GM18519 (cell line): ENCODE measurements around the gene RGS7.
A peak's percentile ranks its signal among the peaks of the same experiment; 100 is the strongest.
"Not testable (repeated sequence)": the region's sequence is repeated elsewhere in the genome, so short reads cannot be mapped to it uniquely, and the experiment has no call there.

Source experiments
- ATAC-seq: cut with Tn5 transposase; IDR thresholded peaks from one replicate; pipeline ENCODE4 v1.9.1; 2021; ENCODE audit warnings: mild to moderate bottlenecking, moderate library complexity; ENCODE audit not compliant: unreplicated experiment, low FRiP score

Gene RGS7

DNA sequence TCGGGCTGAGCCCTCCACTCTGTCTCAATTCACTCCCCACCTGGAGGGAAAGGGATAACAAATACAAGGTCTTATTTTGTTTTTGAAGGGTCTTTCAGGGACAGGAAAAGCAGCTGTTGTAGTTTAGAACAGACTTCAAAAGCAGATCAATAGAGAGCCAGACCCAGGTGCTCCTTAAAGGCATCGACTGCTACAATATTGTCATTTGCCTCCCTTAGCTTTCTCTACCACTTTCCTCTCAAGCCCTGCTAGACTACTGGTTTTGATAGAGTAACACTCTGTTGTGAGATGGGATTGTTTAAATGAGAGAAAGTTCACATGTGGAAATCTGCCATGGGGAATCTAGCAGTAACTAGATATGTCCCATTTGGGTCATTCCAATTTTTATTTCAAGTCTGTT lies 24.0 kb downstream of the RGS7 start:
- no peak for ATAC-seq

DNA sequence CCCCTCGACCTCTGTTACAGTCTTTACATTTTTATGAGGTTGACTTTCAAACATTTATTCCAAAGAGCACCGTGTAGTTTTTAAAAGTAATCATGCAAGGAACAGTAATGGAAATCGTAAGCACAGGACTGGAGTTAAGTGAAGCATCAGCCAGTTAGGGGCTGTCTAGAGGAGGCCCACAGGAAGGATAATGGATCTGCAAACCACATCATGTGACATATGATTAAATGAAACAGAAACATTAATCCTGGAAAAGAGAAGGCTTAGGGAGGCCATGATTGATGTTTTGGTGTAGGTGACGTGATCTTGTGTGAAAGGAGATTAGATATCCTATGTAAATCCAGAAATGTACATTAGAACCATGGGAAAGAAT lies 25.0 kb downstream of the RGS7 start:
- no peak for ATAC-seq

DNA sequence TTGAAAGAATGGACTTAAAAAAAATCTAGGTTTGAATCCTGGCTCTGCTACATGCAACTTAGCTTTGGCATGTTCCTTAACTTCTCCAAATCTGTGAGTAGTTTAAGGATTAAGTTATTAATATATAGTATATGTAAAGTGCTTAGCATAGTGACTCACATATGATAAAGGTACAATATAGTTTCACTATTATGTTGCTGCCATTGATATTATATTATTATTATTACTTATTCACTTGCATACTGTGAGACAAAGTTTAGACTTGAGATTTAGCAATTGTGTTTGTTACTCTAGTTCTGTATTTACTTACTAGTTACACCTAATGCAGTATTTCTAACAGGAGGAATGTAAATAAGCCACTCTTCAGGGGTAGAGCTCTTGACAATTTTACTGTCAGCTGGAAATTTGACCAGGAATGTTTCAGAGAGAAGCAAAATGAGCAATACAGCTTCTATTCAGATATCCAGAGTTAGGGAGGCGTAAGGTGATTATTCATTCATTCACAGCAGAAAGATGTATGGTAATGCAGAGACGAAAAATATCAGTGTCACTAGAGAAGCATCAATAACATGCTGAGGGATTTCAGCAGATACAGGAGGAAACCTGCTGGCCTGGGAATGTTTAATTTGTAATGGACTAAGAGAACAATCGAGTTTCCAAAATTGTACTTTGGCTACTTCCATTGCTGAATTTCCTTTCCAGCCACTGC lies 25.5 kb downstream of the RGS7 start:
- ATAC-seq, result peak; percentile 38

DNA sequence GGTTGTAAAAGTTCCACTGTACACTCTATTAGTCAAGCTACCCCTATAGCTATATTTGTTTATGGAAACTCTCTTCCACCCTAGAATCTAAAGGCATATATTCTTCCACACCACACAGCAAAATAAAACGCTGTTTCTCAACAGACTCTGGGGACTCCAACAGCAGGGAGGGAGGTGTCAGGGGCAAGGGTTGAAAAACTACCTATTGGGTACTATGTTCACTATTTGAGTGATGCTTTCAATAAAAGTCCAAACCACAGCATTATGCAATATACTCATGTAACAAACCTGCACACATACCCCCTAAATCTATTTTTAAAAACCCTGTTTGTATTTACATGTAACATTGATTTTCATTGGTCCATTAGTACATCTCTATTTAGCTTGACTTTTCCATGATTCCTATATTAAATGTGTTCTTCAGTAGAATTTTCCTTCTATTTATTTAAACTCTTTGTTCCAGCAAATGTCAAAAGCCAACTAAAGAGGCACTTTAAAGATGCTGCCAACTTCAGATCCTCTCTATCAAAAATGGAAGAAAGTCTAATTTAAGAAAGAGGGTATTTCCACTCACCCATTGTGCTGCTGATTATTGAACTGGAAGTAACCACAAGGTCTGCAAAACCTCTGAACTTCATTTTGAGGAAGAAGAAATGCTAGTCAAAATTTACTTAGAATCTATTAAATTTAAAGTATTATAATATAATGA lies 26.2 kb downstream of the RGS7 start:
- ATAC-seq, result peak; percentile 55

DNA sequence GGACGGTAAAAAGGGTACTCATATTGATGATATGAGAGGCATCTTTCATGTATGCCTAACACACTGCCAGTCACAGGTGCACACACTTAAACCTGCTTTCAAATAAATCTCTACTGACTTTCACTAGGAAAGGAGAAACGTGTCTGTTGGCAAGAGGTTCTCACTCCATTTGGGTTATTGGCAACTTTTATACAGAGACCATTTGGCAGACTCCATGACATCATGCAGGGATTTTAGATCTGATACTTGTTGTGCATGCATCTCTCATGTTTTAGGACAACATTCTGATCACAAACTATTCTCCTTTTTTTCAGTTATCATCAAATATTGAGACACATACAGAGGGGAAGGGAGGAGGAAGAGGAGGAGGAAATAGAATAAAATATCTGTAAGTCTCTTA lies 31.5 kb downstream of the RGS7 start:
- no peak for ATAC-seq

DNA sequence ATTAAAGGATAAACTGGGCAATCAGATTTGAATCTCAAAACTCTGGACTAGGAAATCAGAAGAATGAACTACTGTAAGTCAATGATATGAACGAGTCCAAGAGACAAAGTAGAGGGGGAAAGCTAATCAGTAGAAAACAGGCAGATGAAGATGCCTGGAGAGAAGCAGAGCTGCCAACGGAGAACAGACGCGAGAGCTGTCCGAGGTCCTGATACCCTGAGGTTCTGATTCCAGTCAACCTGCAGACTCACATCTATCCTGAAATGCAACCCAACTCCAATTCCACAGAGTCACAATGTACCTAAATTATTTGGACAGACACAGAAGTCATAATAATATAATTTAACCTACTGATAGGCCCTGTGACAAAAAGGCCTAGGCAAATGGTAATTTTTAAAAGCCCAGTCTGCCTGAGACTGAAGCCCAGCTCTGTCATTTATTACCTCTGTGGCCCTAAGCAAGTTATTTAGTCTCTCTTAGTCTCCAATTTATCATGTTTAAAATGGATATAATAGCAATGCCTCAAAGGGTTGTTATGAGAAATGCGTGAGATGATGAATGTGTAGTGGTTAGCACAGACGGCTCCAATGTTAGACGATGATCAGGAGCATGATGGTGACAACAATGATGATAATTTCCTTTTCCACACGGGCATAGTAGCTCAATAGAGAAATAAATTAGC lies 33.4 kb downstream of the RGS7 start:
- no peak for ATAC-seq

DNA sequence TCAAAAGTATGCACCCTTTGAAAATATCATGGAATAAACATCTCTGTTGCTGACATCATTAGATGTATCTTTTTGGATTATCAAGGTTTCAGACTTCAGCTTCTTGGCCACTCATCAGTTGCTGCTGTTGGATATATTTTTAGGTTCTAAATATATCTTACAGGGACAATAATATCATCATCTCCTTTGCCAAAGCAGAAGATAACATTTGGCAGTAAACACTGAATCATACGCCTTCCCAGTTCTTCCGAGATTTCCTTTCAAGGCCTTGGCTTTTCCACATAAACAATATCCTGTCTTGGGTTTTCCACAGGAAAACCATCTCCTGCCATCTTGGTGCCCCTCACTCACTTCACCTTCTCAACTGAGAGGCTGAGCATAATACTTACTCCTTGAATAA lies 39.3 kb downstream of the RGS7 start:
- ATAC-seq, result no peak

DNA sequence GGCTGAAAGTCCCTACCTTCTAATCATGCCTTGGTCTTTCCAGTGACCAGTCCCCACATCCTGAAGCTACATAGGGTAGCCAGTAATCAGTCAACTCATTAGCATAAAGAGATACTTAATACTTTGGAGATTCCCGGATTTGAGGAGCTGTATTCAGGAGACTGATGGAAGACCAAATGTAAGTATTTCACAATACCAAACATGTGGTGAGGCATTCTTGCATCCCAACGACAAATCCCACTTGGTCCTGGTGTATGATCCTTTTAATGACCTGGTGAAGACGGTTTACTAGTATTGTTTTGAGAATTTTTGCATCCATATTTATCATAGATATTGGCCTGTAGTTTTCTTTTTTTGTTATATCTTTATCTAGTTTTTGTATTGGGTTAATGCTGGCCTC lies 40.6 kb downstream of the RGS7 start:
- ATAC-seq, result no peak

DNA sequence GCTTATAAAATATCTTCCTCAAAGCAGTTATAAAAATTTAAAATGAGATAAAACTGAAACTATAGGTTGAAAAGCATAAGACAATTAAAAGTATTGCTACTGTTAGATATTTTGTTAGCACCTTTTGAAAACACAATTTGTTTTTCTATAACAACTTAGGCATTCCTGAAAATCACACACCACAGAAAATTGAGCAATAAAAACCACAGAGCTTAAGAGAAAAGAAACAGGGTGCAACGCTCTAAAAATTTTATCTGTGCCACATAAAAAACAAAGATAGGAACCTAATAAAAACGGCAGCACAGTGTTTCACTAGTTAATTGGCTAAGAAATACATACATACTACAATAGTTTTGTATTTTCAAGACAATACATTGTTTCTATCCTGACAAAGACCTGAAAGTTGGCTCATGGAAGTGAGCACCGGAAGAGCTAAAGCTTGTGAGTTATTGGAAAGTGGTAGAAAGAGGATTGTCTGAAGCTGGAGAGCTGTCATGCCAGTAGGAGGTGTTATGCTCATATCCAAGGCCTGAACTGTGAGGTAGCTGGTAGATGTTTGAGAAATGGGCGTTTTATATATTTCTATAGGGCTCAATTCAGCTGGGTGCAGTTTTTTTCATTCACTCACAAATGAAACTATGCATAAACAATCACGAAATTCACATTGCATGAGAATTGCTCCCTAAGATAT lies 45.8 kb downstream of the RGS7 start:
- ATAC-seq, result no peak

DNA sequence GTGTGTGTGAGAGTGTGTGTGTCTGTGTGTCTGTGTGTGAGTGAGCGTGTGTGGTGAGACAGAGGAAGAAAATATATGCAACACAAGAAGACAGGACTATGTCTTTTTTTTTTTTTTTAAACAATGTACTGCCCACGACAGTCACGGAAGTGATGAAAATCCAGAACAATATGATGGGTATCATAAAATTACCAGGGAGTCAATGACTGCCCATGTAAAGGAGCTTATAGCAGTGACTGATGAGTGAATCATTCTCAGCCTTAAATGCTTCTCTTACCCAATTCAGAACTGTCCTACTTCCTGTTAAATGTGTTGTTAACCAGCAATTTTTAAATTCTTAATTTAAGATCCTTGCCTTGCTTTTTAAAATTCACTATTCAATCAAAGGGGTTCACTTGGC lies 46.6 kb downstream of the RGS7 start:
- no peak for ATAC-seq

DNA sequence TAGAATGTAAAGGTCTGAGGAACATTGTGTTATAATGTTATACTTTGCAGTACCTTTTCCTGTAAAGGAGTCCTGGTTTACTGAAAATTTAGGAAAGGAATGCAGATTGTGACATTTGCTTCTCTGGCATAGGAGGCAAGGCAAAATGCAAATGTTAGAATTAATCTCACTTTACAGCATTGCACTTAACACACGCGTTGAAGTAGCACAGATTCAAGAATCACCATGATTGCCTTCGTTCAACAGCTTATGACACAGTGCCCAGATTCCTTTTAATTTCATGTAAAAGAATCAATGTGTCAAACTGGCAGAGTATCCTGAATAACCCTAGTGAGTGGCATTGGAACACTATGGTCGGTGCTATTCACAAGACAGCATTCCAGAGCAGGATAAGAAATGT lies 47.4 kb downstream of the RGS7 start:
- ATAC-seq, result no peak

DNA sequence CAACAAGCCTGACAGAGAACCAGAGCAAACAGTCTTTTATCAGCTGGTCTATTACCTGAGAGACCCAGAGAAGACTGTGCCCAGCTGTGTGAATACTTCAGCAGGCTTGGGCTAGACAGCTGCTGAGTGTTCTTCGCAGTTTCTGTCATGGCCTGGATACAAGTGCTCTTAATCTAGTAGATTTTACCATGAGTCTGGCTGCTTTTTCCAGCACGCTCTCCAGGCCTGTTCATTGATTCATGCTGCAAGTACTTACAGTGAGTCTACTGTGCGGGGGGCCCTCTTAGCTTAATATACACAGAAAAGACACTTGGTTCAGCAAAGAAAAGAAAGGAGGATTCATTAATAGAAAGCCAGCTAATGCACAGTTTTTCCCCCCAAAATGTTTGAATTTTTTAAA lies 48.5 kb downstream of the RGS7 start:
- no peak for ATAC-seq

DNA sequence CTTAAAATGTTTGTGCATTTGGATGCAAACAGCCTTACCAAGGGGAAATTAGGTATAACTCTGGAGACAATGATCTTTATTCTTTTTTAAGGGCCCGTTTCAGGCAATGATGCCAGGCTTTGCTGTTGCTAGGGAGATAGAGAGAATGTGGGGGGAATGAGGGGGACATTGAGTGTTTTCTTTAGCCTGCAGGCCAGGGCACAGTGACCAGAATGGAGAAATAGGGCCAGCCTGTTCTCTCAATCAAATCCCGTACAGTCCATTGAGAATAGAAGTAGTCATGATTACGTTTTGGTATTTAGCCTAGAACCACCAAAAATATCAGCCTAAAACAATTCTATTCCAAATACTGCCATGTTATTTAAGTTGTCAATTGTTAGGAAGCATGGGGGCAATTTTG lies 49.0 kb downstream of the RGS7 start:
- ATAC-seq, result no peak

DNA sequence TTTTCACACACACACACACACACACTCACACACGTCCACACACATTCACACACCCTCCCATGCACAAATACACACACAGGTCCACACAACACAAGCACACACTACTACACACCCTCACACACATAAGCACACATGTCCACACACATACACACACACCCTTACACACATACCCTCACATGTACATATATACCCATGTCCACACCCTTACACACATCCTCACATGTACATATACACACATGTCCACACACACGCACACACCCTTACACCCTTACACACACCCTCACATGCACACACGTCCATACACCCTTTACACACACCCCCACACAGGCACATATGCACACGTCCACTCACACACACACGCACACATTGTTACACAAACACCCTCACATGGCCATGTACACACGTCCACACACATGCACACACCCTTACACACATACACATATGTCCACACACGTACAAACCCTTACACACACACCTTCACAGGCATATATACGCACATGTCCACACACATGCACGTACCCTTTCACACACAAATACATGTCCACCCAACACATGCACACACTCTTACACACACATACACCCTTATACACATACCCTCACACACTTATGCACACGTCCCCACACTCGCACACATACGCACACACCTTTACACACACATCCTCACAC lies 50.7 kb downstream of the RGS7 start:
- ATAC-seq, result no peak

DNA sequence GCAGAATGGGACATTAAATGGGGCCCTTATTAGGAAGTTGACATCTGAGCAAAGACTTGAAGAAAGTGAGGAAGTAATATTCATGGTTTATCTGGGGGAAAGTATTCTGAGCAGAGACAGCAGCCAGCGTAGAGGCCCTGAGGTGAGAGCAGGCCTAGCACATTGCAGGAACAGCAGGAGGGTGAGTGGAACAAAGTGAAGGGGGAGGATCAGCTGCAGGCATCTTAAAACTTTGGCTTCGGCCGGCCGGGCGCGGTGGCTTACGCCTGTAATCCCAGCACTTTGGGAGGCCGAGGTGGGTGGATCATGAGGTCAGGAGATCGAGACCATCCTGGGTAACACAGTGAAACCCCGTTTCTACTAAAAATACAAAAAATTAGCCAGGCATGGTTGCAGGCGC lies 55.0 kb downstream of the RGS7 start:
- not testable (repeated sequence) for ATAC-seq

DNA sequence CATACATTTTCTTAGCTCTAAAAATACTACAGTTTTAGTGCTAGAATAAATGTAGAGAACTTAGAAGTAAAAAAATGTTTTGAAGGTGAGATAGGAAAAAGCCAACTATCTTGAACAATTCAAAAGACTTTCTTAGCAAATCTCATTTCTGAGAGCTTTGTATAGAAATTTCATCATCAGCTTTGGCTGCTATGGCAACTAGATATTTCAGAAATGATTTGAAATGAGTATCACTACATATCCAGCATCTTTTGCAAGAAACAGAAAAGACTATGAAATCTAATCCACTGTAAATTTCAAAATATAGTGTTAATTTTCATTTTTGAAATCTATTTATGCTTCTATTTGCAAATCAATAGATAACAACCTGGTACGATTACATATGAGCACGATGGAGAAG lies 57.7 kb downstream of the RGS7 start:
- ATAC-seq, result no peak

DNA sequence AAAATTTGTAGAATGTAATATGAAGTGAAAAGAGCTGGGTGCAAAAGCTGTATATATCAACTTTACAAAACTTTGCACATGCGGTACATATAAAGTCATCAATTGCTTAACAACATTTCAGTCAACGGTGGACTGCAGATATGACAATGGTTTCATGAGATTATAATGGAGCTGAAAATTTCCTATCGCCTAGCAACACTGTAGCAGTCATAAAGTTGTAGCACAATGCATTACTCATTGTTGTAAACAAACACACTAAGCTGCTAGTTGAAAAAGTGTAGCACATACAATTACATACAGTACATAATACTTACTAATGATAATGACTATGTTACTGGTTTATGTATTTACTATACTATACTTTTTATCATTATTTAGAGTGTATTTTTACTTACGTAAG lies 64.0 kb downstream of the RGS7 start:
- no peak for ATAC-seq

DNA sequence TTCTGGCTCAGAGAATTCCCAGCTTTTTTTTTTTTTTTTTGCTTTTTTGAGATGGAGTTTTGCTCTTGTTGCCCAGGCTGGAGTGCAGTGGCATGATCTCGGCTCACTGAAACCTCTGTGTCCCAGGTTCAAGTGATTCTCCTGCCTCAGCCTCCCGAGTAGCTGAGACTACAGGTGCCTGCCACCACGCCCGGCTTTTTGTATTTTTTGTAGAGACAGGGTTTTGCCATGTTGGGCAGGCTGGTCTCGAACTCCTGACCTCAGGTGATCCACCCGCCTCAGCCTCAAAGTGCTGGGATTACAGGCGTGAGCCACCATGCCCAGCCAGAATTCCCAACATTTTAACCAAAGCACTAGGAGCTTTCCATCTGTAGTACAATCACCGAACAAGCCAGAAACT lies 65.5 kb downstream of the RGS7 start:
- ATAC-seq, result not testable (repeated sequence)

DNA sequence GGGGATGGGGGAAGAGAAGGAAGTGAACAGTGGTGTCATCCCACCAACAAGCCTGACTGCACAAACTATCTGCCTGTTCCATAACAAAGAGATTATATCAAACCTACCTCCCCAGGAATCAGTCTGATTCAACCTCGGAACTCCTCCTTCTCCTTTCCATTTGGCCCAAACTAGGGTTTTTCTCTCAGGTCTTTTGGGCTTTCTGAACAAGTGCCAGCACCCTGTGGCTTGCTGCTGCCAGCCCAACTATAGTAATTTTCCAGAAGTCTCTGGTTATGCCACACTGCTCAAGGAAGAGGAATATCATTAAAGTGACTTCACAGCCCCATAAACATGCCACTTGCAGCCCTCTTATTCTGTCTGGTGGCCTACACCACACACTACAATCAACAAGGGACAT lies 70.5 kb downstream of the RGS7 start:
- no peak for ATAC-seq

DNA sequence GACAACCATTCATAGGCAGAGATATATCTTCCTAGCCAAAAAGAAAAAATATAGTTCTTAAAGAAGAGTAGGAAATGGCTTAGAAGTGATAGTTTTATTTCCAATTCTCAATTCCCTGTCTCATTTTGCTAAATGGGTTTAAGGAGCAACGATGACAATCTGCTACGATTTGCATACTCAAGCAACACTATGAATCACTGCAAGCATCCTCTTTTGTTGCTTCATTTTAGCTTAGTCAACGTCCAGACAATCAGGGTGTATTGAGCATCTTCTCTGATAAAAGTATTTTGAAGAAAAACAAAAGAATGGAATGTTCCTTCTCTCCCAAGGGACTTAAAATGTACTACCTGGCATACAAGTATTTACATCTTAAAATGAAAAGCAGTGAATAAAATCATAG lies 80.6 kb downstream of the RGS7 start:
- ATAC-seq, result no peak

DNA sequence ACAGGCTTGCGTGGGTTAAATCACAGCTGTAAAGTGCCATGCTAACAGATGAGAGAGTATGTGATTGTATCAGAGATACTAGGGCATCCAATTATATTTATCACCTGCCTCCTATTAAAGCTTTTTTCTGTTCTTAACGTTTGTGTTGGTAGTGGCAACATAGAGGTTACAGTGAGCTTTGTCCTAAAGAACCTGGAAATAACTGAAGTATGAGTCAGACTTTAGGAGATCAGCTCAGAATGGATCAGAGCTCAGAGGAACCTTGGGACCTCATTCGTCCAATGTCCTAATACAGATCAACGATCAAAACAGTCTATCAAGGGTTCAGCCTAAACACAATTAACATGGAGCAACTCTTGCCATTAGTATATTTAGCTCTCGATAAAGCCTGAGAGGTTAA lies 81.0 kb downstream of the RGS7 start:
- no peak for ATAC-seq
